ENCODE results near the gene TMEM30B. TPM values are rescaled to one million over a fixed set of nuclear protein-coding genes. Genes with fewer than 3 reads are reported as not detected.
"Not testable (repeated sequence)": the region's sequence is repeated elsewhere in the genome, so short reads cannot be mapped to it uniquely, and the experiment has no call there.

Gene TMEM30B
- total and polyA plus RNA-seq, 5 experiments from 2014 or later = 3.5 to 7.8 (median 4.2) TPM

GRCh38 chr14:61321385-61322010, 40.4 kb upstream of the TMEM30B start, which contains the start of gene PRKCH:
TSS of gene PRKCH (plus strand) at chr14:61321579. CDS start at chr14:61322102, 523 bp downstream.
- Mint-ChIP-seq H3K27me3 (no peaks in the 10 kb centered on the region), H3K4me3 (peak within 1 kb of the TSS in 9 of 10 donors; percentile 96 to 100 (median 98)), H3K27ac (peak within 1 kb of the TSS in 9 of 10 donors; percentile 95 to 99 (median 97)), H3K4me1 (peaks cover 14 to 33% (median 26%) of the 10 kb centered on the region in 4 donors), H3K36me3 (peaks cover 14 to 23% (median 20%) of the 10 kb centered on the region in 3 donors), H3K9me3 (no peaks in the 10 kb centered on the region)
- ATAC-seq (peak; percentile 65 to 72), DNase-seq (peak; percentile 71 to 93 (median 82))
- POLR2A ChIA-PET = interaction anchor here (0.5 to 12.5 kb wide), 18 partner anchors 14 to 441 kb away, joined by 3 to 259 read pairs (median 5); partner anchors contain the start of genes SNAPC1 and TMEM30B

DNA sequence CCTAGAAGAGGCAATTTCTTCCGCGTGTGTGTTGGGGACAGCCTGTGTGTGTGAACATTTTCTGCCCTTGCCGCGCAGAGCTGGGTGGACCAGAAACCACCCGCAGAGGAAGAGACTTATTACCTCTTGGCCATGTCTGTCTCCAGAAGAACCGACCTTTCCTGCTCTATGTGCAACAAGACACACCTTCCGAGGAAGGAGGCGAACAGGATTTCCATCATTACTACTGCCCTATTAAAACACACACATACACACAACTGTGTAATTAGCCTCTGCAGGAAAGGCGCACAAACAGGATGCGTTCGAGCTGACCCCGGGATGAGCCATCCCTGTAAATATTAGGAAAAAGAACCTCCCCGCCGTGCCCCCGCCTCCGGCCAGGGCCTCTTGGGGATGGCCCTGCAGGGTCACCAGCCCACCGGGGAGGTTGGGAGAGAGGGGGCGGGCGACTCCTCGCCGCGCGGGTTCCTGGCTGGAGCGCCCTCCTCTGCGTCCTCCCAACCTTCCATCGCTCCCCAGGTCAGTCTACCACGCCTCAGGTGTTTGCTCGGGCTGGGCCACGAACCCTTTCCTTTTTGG, 39.8 kb upstream of the TMEM30B start:
- Mint-ChIP-seq H3K27me3 (no peaks in the 10 kb centered on the region), H3K36me3 (peaks cover 14 to 20% (median 19%) of the 10 kb centered on the region in 3 donors), H3K4me3 (peak overlapping the region in 7 of 10 donors; percentile 45 to 100 (median 75)), H3K27ac (peak overlapping the region in 5 of 10 donors; percentile 83 to 95 (median 91)), H3K4me1 (peaks cover 12 to 27% (median 20%) of the 10 kb centered on the region in 4 donors), H3K9me3 (no peaks in the 10 kb centered on the region)
- DNase-seq (peak in 2 of 10 donors; percentile 23 to 64), ATAC-seq (no peak)
- POLR2A ChIA-PET = interaction anchor here (0.7 to 12.5 kb wide), 12 partner anchors 15 to 441 kb away, joined by 3 to 259 read pairs (median 6); partner anchors contain the start of genes SNAPC1 and TMEM30B

DNA sequence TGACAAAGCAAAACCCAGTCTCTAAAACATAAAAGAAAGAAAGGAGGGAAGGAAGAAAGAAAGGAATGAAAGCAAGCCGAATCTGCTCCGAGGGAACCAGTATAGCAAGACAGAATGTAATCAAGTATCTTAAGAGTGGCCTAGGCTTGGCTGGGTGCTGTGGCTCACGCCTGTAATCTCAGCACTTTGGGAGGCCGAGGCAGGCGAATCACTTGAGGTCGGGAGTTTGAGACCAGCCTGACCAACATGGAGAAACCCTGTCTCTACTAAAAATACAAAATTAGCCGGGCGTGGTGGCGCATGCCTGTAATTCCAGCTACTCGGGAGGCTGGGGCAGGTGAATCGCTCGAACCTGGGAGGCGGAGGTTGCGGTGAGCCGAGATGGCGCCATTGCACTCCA, 39.0 kb upstream of the TMEM30B start:
- not testable (repeated sequence) for H3K4me3 Mint-ChIP-seq, H3K27me3 Mint-ChIP-seq, DNase-seq, H3K27ac Mint-ChIP-seq, H3K9me3 Mint-ChIP-seq, ATAC-seq
- POLR2A ChIA-PET = interaction anchor here (0.7 to 12.5 kb wide), 4 partner anchors 15 to 130 kb away, joined by 3 to 259 read pairs (median 9); partner anchors contain the start of gene TMEM30B
- peaks cover 9 to 19% (median 15%) of the 10 kb centered on the region in 4 donors for H3K4me1 Mint-ChIP-seq
- peaks cover 14 to 16% (median 15%) of the 10 kb centered on the region in 3 donors for H3K36me3 Mint-ChIP-seq

DNA sequence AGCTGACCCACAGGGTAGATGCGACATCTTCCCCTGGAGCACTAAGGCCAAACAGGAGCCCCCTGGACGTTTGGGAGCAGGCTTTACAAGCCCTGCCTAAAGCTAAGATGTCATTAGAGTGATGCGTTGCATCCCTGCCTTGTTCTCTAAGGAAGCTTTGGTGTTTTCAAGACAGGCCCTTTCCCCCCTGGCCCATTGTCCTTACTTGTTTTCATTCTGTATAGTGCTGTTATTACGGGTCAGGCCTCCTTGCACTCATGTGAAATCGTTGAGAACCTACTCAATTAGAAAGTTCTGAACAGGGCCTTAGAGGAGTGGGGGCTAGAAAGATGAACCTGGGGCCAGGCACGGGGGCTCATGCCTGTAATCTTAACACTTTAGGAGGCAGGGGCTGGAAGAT, 38.6 kb upstream of the TMEM30B start:
- no peak overlapping the region for H3K4me3 Mint-ChIP-seq
- H3K36me3 Mint-ChIP-seq = peaks cover 12 to 20% (median 12%) of the 10 kb centered on the region in 3 donors
- POLR2A ChIA-PET = interaction anchor here (0.7 to 12.5 kb wide), 3 partner anchors 16 to 131 kb away, joined by 3 to 259 read pairs (median 12); partner anchors contain the start of gene TMEM30B
- no peak overlapping the region for H3K27ac Mint-ChIP-seq
- no peak for ATAC-seq
- H3K4me1 Mint-ChIP-seq = peaks cover 6 to 15% (median 11%) of the 10 kb centered on the region in 4 donors
- no peak for DNase-seq
- H3K9me3 Mint-ChIP-seq = peaks cover 0 to 6% (median 4%) of the 10 kb centered on the region in 9 donors
- H3K27me3 Mint-ChIP-seq = no peaks in the 10 kb centered on the region

- Mint-ChIP-seq H3K9me3 (peaks cover 0 to 12% (median 8%) of the 10 kb centered on the region in 9 donors), H3K36me3 (peaks cover 11 to 24% (median 16%) of the 10 kb centered on the region in 3 donors), H3K4me3 (no peak overlapping the region), H3K4me1 (peaks cover 6 to 13% (median 7%) of the 10 kb centered on the region in 4 donors), H3K27me3 (no peaks in the 10 kb centered on the region), H3K27ac (no peak overlapping the region)
- POLR2A ChIA-PET = interaction anchor here (3.4 to 12.5 kb wide), 2 partner anchors 16 to 38 kb away, joined by 12 to 259 read pairs; partner anchors contain the start of gene TMEM30B
- ATAC-seq = no peak
- DNase-seq = no peak
These were observed 37.9 kb upstream of the TMEM30B start for GRCh38 chr14:61319086-61319485.

DNA sequence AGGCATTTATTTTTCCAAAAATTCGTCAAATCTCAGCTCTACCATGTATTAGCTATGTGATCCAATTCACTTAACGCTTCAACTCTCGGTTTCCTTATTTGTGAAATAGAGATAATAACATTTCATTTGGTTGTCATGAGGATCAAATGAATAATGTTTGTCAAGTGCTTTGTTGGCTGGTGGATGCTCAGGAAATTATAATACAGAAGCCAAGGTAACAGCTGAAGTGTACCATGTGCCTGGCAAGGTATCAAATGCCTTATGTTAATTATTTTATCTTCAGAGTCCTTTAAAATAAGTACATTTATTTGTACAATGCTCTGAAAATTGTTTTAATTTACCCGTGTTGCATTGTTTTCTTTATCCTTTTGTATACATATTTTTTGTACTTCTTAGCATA, 34.2 kb upstream of the TMEM30B start:
- no peaks in the 10 kb centered on the region for H3K27me3 Mint-ChIP-seq
- POLR2A ChIA-PET = interaction anchor here (0.7 kb wide), 1 partner anchor 10 kb away, joined by 3 read pairs; no protein-coding TSS in a partner anchor
- peaks cover 8 to 34% (median 33%) of the 10 kb centered on the region in 3 donors for H3K36me3 Mint-ChIP-seq
- peaks cover 4 to 43% (median 26%) of the 10 kb centered on the region in 9 donors for H3K9me3 Mint-ChIP-seq
- H3K27ac Mint-ChIP-seq = peak overlapping the region in 2 of 10 donors; percentile 22 to 56
- no peaks in the 10 kb centered on the region for H3K4me1 Mint-ChIP-seq
- DNase-seq (no peak), ATAC-seq (no peak)
- no peak overlapping the region for H3K4me3 Mint-ChIP-seq

GRCh38 chr14:61308701-61309100, 27.6 kb upstream of the TMEM30B start:
- POLR2A ChIA-PET, H3K27me3 Mint-ChIP-seq, ATAC-seq, H3K27ac Mint-ChIP-seq, H3K4me3 Mint-ChIP-seq, DNase-seq: not testable (repeated sequence)
- Mint-ChIP-seq H3K4me1 (peaks cover 8 to 18% (median 13%) of the 10 kb centered on the region in 4 donors), H3K9me3 (peaks cover 8 to 53% (median 20%) of the 10 kb centered on the region in 9 donors), H3K36me3 (peaks cover 21 to 59% (median 34%) of the 10 kb centered on the region in 3 donors)

- Mint-ChIP-seq H3K9me3 (peaks cover 7 to 48% (median 20%) of the 10 kb centered on the region in 9 donors), H3K36me3 (peaks cover 21 to 55% (median 30%) of the 10 kb centered on the region in 3 donors), H3K27ac (peak overlapping the region in 1 of 10 donors; percentile 26), H3K27me3 (no peaks in the 10 kb centered on the region), H3K4me3 (no peak overlapping the region), H3K4me1 (peaks cover 8 to 18% (median 13%) of the 10 kb centered on the region in 4 donors)
- ATAC-seq = no peak
- no peak for DNase-seq
- POLR2A ChIA-PET = no interaction called here
These were observed 27.1 kb upstream of the TMEM30B start for GRCh38 chr14:61308198-61308597.

DNA sequence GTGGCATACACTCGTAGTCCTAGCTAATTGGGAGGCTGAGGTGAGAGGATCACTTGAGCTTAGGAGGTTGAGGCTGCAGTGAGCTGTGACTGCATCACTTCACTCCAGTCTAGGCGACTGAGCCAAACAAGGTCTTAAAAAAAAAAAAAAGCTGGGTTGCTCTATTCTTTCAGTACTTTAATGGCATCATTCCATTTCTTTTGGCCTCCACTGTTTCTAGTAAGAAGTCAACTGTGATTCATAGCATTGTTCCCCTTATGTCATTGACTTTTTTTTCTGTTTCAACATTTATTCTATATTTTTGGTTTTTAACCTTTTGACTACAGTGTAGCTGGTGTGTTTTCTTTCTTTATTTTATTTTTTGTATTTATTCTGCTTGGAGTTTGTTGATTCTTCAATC, 23.6 kb upstream of the TMEM30B start:
- no peak for ATAC-seq
- Mint-ChIP-seq H3K36me3 (peaks cover 13 to 39% (median 19%) of the 10 kb centered on the region in 3 donors), H3K27ac (no peak overlapping the region), H3K27me3 (no peaks in the 10 kb centered on the region), H3K9me3 (peaks cover 0 to 19% (median 10%) of the 10 kb centered on the region in 9 donors), H3K4me3 (no peak overlapping the region), H3K4me1 (peaks cover 16 to 33% (median 22%) of the 10 kb centered on the region in 4 donors)
- DNase-seq = no peak
- POLR2A ChIA-PET = interaction anchor here (0.5 to 0.9 kb wide), 4 partner anchors 11 to 57 kb away, joined by 3 read pairs; partner anchors contain the start of gene PRKCH

GRCh38 chr14:61300754-61301153, 19.6 kb upstream of the TMEM30B start:
- Mint-ChIP-seq H3K36me3 (peaks cover 4 to 21% (median 8%) of the 10 kb centered on the region in 3 donors), H3K27me3 (no peaks in the 10 kb centered on the region), H3K9me3 (peaks cover 0 to 20% (median 3%) of the 10 kb centered on the region in 9 donors), H3K4me3 (no peak overlapping the region), H3K4me1 (peaks cover 34 to 54% (median 50%) of the 10 kb centered on the region in 4 donors), H3K27ac (peak overlapping the region in 9 of 10 donors; percentile 9 to 84 (median 47))
- no peak for ATAC-seq
- DNase-seq = no peak
- POLR2A ChIA-PET = no interaction called here

DNA sequence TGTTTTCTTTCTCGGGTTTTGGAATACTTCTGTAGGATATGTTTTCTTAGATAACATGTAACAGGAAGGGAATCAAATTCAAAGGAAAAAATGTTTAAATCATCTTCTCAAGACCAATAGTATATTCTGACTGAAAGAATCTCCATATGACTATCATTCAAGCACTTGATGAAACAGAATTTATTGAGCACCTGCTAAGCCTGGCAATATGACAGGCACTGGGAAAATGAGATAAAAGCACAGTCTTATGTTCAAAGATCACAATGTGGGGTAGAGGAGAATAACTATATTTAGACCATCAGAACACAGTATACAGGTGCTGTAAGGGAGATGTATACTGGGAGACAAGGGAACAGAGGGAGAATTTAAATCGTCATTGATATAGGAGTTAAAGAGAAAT, 19.1 kb upstream of the TMEM30B start:
- POLR2A ChIA-PET = no interaction called here
- DNase-seq (no peak), ATAC-seq (no peak)
- peaks cover 0 to 17% (median 0%) of the 10 kb centered on the region in 9 donors for H3K9me3 Mint-ChIP-seq
- peaks cover 34 to 58% (median 52%) of the 10 kb centered on the region in 4 donors for H3K4me1 Mint-ChIP-seq
- peaks cover 4 to 17% (median 6%) of the 10 kb centered on the region in 3 donors for H3K36me3 Mint-ChIP-seq
- peak overlapping the region; percentile 8 to 78 (median 58) for H3K27ac Mint-ChIP-seq
- no peaks in the 10 kb centered on the region for H3K27me3 Mint-ChIP-seq
- H3K4me3 Mint-ChIP-seq = peak overlapping the region in 3 of 10 donors; percentile 4 to 44 (median 15)

DNA sequence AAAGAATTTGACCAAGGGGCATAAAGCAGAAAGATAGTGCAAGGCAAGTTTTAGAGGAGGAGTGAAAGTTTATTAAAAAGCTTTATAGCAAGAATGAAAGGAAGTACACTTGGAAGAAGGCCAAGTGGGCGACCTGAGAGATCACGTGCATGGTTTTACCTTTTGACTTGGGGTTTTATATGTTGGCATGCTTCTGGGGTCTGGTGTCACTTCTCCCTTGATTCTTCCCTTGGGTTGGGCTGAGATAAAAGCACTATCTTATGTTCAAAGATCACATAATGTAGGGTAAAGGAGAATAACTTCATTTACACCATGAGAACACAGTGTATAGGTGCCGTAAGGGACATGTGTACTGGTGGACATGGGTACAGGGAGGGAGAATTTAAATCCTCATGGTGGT, 17.7 kb upstream of the TMEM30B start:
- peaks cover 4 to 12% (median 6%) of the 10 kb centered on the region in 3 donors for H3K36me3 Mint-ChIP-seq
- no peaks in the 10 kb centered on the region for H3K27me3 Mint-ChIP-seq
- H3K4me3 Mint-ChIP-seq = peak overlapping the region in 9 of 10 donors; percentile 4 to 60 (median 20)
- peak overlapping the region; percentile 39 to 88 (median 72) for H3K27ac Mint-ChIP-seq
- POLR2A ChIA-PET = interaction anchor here (0.6 kb wide), 1 partner anchor 539 kb away, joined by 5 read pairs; no protein-coding TSS in a partner anchor
- H3K9me3 Mint-ChIP-seq = peaks cover 0 to 17% (median 0%) of the 10 kb centered on the region in 9 donors
- peak in 3 of 10 donors; percentile 31 to 49 (median 44) for DNase-seq
- peaks cover 34 to 58% (median 52%) of the 10 kb centered on the region in 4 donors for H3K4me1 Mint-ChIP-seq
- ATAC-seq = peak; percentile 34 to 44
